SK-N-SH (cell line): Measurements from ENCODE around the gene TCEA2. TPM values are rescaled to one million over a fixed set of nuclear protein-coding genes. Genes with fewer than 3 reads are reported as not detected.

Source experiments
- CTCF ChIA-PET: fragments of 300-600, 350-600 bp; formaldehyde crosslinking; extraction: SDS; loops from one replicate; lab custom pipeline; 2021; lab: Yijun Ruan, JAX
- POLR2A ChIA-PET: fragments of 350-600 bp; sonication (Branson Sonifier 250); formaldehyde crosslinking; extraction: SDS; loops from one replicate; lab custom pipeline; 2020; ENCODE audit warnings: antibody characterized with exemption, inconsistent platforms; lab: Yijun Ruan, JAX
- DNase-seq: peaks from one replicate; pipeline ENCODE4 v3.0.0; 2012
- H2AFZ ChIP-seq: fragments of 200-600 bp; sonication (generic); 2 replicates; pipeline ENCODE4 v1.8.1; 2016; ENCODE audit warnings: antibody characterized with exemption, mild to moderate bottlenecking, low read depth
- H3F3A ChIP-seq: fragments of 200-600 bp; sonication (generic); replicated peaks from 2 replicates; pipeline ENCODE3; 2016; ENCODE audit warnings: antibody characterized with exemption, mild to moderate bottlenecking; ENCODE audit not compliant: insufficient read depth
- H3K27ac ChIP-seq, 2 experiments: fragments of 200-500 bp in 1 of 2; fragments of 200-600 bp in 1 of 2; sonication (Bioruptor generic) in 1 of 2; sonication (generic), shearing (Covaris generic) in 1 of 2; 2 replicates each; pipeline versions ENCODE4 v1.5.1 to v1.6.1; 2014 to 2016; ENCODE audit warnings: low read depth in 2 of 2, inconsistent platforms in 1 of 2, low read length in 1 of 2, mild to moderate bottlenecking in 1 of 2, mixed read lengths in 1 of 2
- H3K27me3 ChIP-seq: fragments of 200-600 bp; sonication (generic), shearing (Covaris generic); 2 replicates; pipeline ENCODE4 v1.6.1; 2016; ENCODE audit warnings: mixed run types; ENCODE audit not compliant: insufficient read depth
- H3K36me3 ChIP-seq, 2 experiments: fragments of 200-500 bp in 1 of 2; fragments of 200-600 bp in 1 of 2; sonication (Bioruptor generic) in 1 of 2; sonication (generic) in 1 of 2; replicated peaks in 1 of 2; 2 replicates each; pipeline versions ENCODE3 to v1.5.1; 2014 to 2016; ENCODE audit warnings: low read length in 1 of 2, mild to moderate bottlenecking in 1 of 2; ENCODE audit not compliant: insufficient read depth in 2 of 2, control insufficient read depth in 1 of 2
- H3K4me1 ChIP-seq, 2 experiments: fragments of 200-500 bp in 1 of 2; fragments of 200-600 bp in 1 of 2; sonication (Bioruptor generic) in 1 of 2; sonication (generic), shearing (Covaris generic) in 1 of 2; 2 replicates each; pipeline versions ENCODE4 v1.5.1 to v1.6.1; 2014 to 2016; ENCODE audit warnings: low read depth in 1 of 2, low read length in 1 of 2, mixed run types in 1 of 2; ENCODE audit not compliant: insufficient read depth in 2 of 2, control insufficient read depth in 1 of 2
- H3K4me2 ChIP-seq: fragments of 200-600 bp; sonication (generic), shearing (Covaris generic); 2 replicates; pipeline ENCODE4 v1.6.1; 2017; ENCODE audit warnings: mixed run types
- H3K4me3 ChIP-seq, 2 experiments: fragments of 200-500 bp in 1 of 2; fragments of 200-600 bp in 1 of 2; sonication (Bioruptor generic) in 1 of 2; sonication (generic), shearing (Covaris generic) in 1 of 2; 2 replicates each; pipeline versions ENCODE4 v1.5.1 to v1.8.1; 2014 to 2016; ENCODE audit warnings: low read depth in 2 of 2, inconsistent platforms in 1 of 2, low read length in 1 of 2, mild to moderate bottlenecking in 1 of 2, mixed read lengths in 1 of 2, moderate library complexity in 1 of 2
- H3K79me2 ChIP-seq: fragments of 200-600 bp; sonication (generic); 2 replicates; pipeline ENCODE4 v1.8.1; 2017; ENCODE audit warnings: mild to moderate bottlenecking; ENCODE audit not compliant: insufficient read depth
- H3K9ac ChIP-seq: fragments of 200-600 bp; sonication (generic); 2 replicates; pipeline ENCODE4 v1.6.1; 2017; ENCODE audit warnings: mixed run types
- H3K9me2 ChIP-seq: fragments of 200-600 bp; sonication (generic); 2 replicates; pipeline ENCODE4 v1.6.1; 2017; ENCODE audit warnings: mixed run types
- H3K9me3 ChIP-seq: fragments of 200-600 bp; sonication (generic); 2 replicates; pipeline ENCODE4 v1.6.1; 2017; ENCODE audit warnings: mixed run types, mild to moderate bottlenecking, moderate library complexity
- H4K20me1 ChIP-seq: fragments of 200-600 bp; sonication (generic); 2 replicates; pipeline ENCODE4 v1.6.1; 2017; ENCODE audit warnings: mild to moderate bottlenecking, mixed run types; ENCODE audit not compliant: insufficient read depth
- CHD2 ChIP-seq: fragments of 150-350 bp; IDR thresholded peaks from 2 replicates; pipeline ENCODE4 v1.6.1; 2018; ENCODE audit warnings: low read length; ENCODE audit not compliant: partially characterized antibody
- ELF1 ChIP-seq: IDR thresholded peaks from 2 replicates; pipeline ENCODE4 v1.4.0; 2012
- EP300 ChIP-seq, 2 experiments: IDR thresholded peaks; 2 replicates each; pipeline versions ENCODE4 v1.4.0 to v1.6.1; 2012; ENCODE audit warnings: borderline replicate concordance in 1 of 2, low read depth in 1 of 2, low read length in 1 of 2
- EZH2phosphoT487 ChIP-seq: fragments of 200-600 bp; sonication (generic); IDR thresholded peaks from 2 replicates; pipeline ENCODE4 v1.6.1; 2017; ENCODE audit warnings: low read depth, mixed run types, mild to moderate bottlenecking, antibody characterized with exemption, moderate library complexity, borderline replicate concordance
- FOXJ3 ChIP-seq: sonication (generic); formaldehyde crosslinking; IDR thresholded peaks from 2 replicates; pipeline ENCODE4 v1.5.1; 2020; ENCODE audit warnings: mild to moderate bottlenecking, missing genetic modification reagents
- GABPA ChIP-seq: IDR thresholded peaks from 2 replicates; pipeline ENCODE4 v1.4.0; 2012; ENCODE audit warnings: low read depth, mild to moderate bottlenecking
- IRF3 ChIP-seq: fragments of 150-350 bp; IDR thresholded peaks from 2 replicates; pipeline ENCODE4 v1.6.1; 2016; ENCODE audit warnings: mild to moderate bottlenecking, low read depth, low read length
- JUND ChIP-seq: IDR thresholded peaks from 2 replicates; pipeline ENCODE4 v1.4.0; 2012
- MXI1 ChIP-seq: IDR thresholded peaks from 2 replicates; pipeline ENCODE4 v1.6.1; 2012; ENCODE audit warnings: mild to moderate bottlenecking, low read depth, low read length, improper control_type of control experiment
- PBX3 ChIP-seq: IDR thresholded peaks from 2 replicates; pipeline ENCODE4; 2012
- POLR2AphosphoS5 ChIP-seq: IDR thresholded peaks from 2 replicates; pipeline ENCODE4 v1.6.1; 2012; ENCODE audit warnings: low read depth, low read length
- RAD21 ChIP-seq: IDR thresholded peaks from 2 replicates; pipeline ENCODE4 v1.6.1; 2012; ENCODE audit warnings: mild to moderate bottlenecking, low read length
- RCOR1 ChIP-seq: fragments of 150-350 bp; IDR thresholded peaks from 2 replicates; pipeline ENCODE4 v1.6.1; 2017; ENCODE audit warnings: antibody characterized with exemption, low read length
- RXRA ChIP-seq: IDR thresholded peaks from 2 replicates; pipeline ENCODE4 v1.4.0; 2012; ENCODE audit warnings: low read depth, mild to moderate bottlenecking, borderline replicate concordance
- SIN3A ChIP-seq: IDR thresholded peaks from 2 replicates; pipeline ENCODE4 v1.6.1; 2012; ENCODE audit warnings: low read depth, mild to moderate bottlenecking, low read length, moderate library complexity, borderline replicate concordance
- SMC3 ChIP-seq: IDR thresholded peaks from 2 replicates; pipeline ENCODE4 v1.6.1; 2012; ENCODE audit warnings: low read depth, low read length, improper control_type of control experiment
- TAF1 ChIP-seq: IDR thresholded peaks from 2 replicates; pipeline ENCODE4 v1.6.1; 2012; ENCODE audit warnings: low read depth, mild to moderate bottlenecking, low read length, moderate library complexity, borderline replicate concordance
- TCF12 ChIP-seq: IDR thresholded peaks from 2 replicates; pipeline ENCODE4 v1.4.0; 2012
- TEAD4 ChIP-seq: IDR thresholded peaks from 2 replicates; pipeline ENCODE4 v1.4.0; 2012; ENCODE audit warnings: mild to moderate bottlenecking, borderline replicate concordance; ENCODE audit not compliant: insufficient read depth
- USF2 ChIP-seq: fragments of 150-350 bp; IDR thresholded peaks from 2 replicates; pipeline ENCODE4 v1.6.1; 2017; ENCODE audit warnings: antibody characterized with exemption, low read length, low read depth, borderline replicate concordance
- YY1 ChIP-seq: IDR thresholded peaks from 2 replicates; pipeline ENCODE4 v1.4.0; 2012; ENCODE audit warnings: low read depth, mild to moderate bottlenecking
- WGBS: methylation state at CpG from one replicate; pipeline ENCODE4 v1.1.6; 2017; ENCODE audit warnings: low lambda C conversion rate; 5-methylcytosine and 5-hydroxymethylcytosine counted together
- polyA plus RNA-seq, 3 experiments: library from polyadenylated mRNA; depleted of rRNA; stranded (reverse); fragments of >200 nt; gene quantifications; 2 replicates each; pipeline ENCODE4 v1.2.3, GENCODE V29; 2012
- TF ChIP-seq, protein P1 (sequence below): IDR thresholded peaks from 2 replicates; pipeline ENCODE4 v1.4.0; 2012; ENCODE audit warnings: low read depth, borderline replicate concordance
- TF ChIP-seq, protein P2 (sequence below): IDR thresholded peaks from 2 replicates; pipeline ENCODE4 v1.4.0; 2012; ENCODE audit warnings: low read depth

Gene TCEA2
- polyA plus RNA-seq, 1 of the 3 experiments (the other 2 are of a cell fraction) = 98.9 TPM

DNA sequence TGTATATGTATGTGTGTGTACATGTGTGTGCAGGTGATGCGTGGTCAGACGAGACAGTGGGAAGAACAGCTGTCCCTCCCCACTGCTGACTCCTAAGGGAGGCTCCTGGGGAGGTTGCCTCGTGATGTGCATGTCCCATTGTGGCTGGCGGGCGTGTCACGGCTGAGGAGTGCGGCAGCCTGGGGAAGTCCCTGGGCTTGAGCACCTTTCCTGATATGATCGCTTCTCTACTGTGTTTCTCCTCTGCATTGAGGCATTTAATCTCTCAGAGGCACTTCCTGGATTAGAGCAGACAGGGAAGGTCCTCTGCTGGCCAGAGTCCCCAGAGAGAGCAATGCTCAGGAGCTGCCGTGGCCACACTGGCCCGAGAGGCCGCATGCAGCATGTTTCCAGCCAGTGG is 32.9 kb downstream of the TCEA2 start:
- CTCF ChIA-PET = interaction anchor here (0.9 to 1.8 kb wide), 3 partner anchors 11 to 24 kb away, joined by 3 to 8 read pairs (median 3); partner anchors contain the start of genes LKAAEAR1 and NPBWR2
- TF ChIP-seq ELF1 (no peak), JUND (no peak), USF2 (no peak), POLR2AphosphoS5 (no peak), RXRA (no peak), CHD2 (no peak), SMC3 (no peak), SIN3A (no peak), RCOR1 (no peak), EZH2phosphoT487 (no peak), TCF12 (no peak), RAD21 (no peak), TAF1 (no peak), FOXJ3 (CRISPR knock-in tag) (no peak), EP300 (IDR thresholded peaks at IDR 0.05; ENCODE audit: borderline replicate concordance in 1 of 2, low read depth in 1 of 2, low read length in 1 of 2) (no peak)
- TF ChIP-seq, protein P1, sequence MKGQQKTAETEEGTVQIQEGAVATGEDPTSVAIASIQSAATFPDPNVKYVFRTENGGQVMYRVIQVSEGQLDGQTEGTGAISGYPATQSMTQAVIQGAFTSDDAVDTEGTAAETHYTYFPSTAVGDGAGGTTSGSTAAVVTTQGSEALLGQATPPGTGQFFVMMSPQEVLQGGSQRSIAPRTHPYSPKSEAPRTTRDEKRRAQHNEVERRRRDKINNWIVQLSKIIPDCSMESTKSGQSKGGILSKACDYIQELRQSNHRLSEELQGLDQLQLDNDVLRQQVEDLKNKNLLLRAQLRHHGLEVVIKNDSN = no peak
- TF ChIP-seq, protein P2, sequence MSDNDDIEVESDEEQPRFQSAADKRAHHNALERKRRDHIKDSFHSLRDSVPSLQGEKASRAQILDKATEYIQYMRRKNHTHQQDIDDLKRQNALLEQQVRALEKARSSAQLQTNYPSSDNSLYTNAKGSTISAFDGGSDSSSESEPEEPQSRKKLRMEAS = no peak
- Histone ChIP-seq H3K27ac (no peak overlapping the region), H3F3A (no peaks in the 10 kb centered on the region), H2AFZ (no peak overlapping the region), H3K36me3 (no peaks in the 10 kb centered on the region), H3K4me1 (peaks cover 0 to 17% of the 10 kb centered on the region in 2 experiments; a peak in 1 of 4 replicates), H3K9me2 (no peaks in the 10 kb centered on the region), H3K9ac (no peak overlapping the region), H3K4me3 (no peak overlapping the region), H3K9me3 (no peaks in the 10 kb centered on the region), H3K4me2 (no peak overlapping the region), H4K20me1 (no peaks in the 10 kb centered on the region), H3K79me2 (no peaks in the 10 kb centered on the region), H3K27me3 (no peaks in the 10 kb centered on the region)
- no peak for DNase-seq
- 89% methylated on average over 8 of the region's 11 CpGs for WGBS
- POLR2A ChIA-PET = no interaction called here

GRCh38 chr20:64096535-64096934 is 33.5 kb downstream of the TCEA2 start:
- Histone ChIP-seq H4K20me1 (no peaks in the 10 kb centered on the region), H3K9me3 (no peaks in the 10 kb centered on the region), H3K9ac (no peak overlapping the region), H3K27ac (no peak overlapping the region), H3K4me1 (peaks cover 0 to 14% of the 10 kb centered on the region in 2 experiments; a peak in 1 of 4 replicates), H3K4me2 (no peak overlapping the region), H3F3A (no peaks in the 10 kb centered on the region), H3K36me3 (no peaks in the 10 kb centered on the region), H3K4me3 (no peak overlapping the region), H3K79me2 (no peaks in the 10 kb centered on the region), H2AFZ (no peak overlapping the region), H3K27me3 (no peaks in the 10 kb centered on the region), H3K9me2 (no peaks in the 10 kb centered on the region)
- 75% methylated on average over 6 of the region's 6 CpGs for WGBS
- DNase-seq = no peak
- POLR2A ChIA-PET = no interaction called here
- TF ChIP-seq ELF1 = no peak
- no peak for TF ChIP-seq YY1
- TF ChIP-seq SMC3 = no peak
- no peak for TF ChIP-seq IRF3
- no peak for TF ChIP-seq GABPA
- TF ChIP-seq TEAD4 = no peak
- no peak for TF ChIP-seq PBX3
- no peak for TF ChIP-seq MXI1
- TF ChIP-seq CHD2 = no peak
- no peak for TF ChIP-seq JUND
- CTCF ChIA-PET = interaction anchor here (0.9 to 1.8 kb wide), 3 partner anchors 10 to 24 kb away, joined by 3 to 8 read pairs (median 3); partner anchors contain the start of genes LKAAEAR1 and NPBWR2
